ENCODE measurements around the gene INSIG1.

INSIG1 gene

GRCh38 chr7:155266440-155266839 is 31.2 kb upstream of the INSIG1 start:
- no peak for DNase-seq (ENCODE audit: low spot score)

GRCh38 chr7:155267023-155267422 is 30.7 kb upstream of the INSIG1 start:
- DNase-seq (ENCODE audit: low spot score): no peak

- no peak for DNase-seq (ENCODE audit: low spot score)
Observed at GRCh38 chr7:155267436-155267835, 30.2 kb upstream of the INSIG1 start.

GRCh38 chr7:155268211-155268610 is 29.5 kb upstream of the INSIG1 start:
- DNase-seq (ENCODE audit: low spot score): no peak

DNA sequence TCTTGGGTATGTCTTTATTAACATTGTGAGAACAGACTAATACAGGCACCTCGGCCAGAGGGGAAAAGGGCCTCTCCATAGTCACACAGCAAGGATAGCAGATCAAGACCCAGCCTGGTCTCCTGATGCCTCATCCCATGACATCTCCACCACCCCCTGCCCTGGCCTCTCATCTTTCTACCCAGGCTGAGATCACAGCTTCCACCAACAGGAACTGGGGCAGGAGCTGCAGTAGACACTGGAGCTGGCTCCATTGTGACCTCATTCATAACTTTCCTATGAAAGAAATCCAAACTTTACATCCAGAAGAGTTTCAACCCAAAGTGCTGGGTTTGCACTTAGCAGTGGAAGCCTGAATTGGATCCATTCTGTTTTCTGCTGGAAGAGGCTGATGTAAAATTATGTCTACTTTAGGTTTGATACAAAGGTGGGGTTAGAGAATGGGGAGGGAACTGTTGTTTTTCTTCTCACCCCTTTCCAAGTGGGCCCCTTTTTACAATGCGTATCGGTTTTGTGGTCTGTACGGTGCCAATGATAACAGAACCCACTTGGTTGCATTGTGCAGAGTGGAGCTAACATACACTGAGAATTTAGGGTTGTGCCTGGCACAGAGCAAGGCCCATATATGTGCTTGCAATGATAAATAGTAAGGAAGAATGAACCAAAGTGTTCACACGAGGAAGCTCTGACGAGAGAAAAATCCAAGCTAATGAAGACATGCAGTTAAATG is 28.6 kb upstream of the INSIG1 start:
- no peak for DNase-seq (ENCODE audit: low spot score)

DNA sequence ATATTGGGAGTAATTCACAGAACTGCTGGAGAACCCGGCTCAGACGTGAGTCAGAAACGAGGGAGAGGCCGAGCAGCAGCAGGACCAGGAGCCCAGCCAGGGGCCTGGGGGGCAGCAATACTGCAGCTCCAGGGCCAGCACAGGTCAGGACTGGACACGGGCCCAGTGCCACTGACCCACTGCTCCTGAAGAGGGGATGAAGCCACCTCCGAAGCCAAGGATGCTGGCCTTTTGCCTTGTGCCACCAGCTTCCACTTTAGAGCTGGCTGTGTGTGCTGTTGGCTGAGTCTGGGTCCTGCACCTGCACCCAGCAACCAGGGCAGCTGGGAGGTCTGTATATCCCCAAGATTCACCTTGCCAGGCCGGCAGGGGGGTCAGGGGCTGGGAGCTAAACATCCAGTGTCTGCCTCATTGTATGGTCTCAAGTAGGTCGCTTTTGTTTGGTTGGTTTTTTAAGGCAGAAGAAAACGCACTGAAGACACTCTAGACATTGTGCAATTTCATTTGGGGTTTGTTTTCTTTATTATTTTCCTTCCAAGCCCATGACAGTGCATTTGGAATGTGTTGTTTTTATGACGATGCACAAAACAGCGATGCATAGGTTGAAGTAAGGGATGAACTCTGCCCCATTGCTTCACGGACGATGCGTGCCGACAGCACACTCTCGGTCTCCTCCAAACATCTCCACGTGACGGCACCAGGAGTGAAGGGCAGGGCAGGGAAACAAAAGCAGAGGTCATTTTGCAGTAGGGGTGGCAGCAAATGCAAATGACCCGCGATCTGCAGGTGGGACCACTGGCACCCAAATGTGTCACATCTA is 27.7 kb upstream of the INSIG1 start:
- no peak for DNase-seq (ENCODE audit: low spot score)

GRCh38 chr7:155270861-155271260 is 26.8 kb upstream of the INSIG1 start:
- no peak for DNase-seq (ENCODE audit: low spot score)

DNA sequence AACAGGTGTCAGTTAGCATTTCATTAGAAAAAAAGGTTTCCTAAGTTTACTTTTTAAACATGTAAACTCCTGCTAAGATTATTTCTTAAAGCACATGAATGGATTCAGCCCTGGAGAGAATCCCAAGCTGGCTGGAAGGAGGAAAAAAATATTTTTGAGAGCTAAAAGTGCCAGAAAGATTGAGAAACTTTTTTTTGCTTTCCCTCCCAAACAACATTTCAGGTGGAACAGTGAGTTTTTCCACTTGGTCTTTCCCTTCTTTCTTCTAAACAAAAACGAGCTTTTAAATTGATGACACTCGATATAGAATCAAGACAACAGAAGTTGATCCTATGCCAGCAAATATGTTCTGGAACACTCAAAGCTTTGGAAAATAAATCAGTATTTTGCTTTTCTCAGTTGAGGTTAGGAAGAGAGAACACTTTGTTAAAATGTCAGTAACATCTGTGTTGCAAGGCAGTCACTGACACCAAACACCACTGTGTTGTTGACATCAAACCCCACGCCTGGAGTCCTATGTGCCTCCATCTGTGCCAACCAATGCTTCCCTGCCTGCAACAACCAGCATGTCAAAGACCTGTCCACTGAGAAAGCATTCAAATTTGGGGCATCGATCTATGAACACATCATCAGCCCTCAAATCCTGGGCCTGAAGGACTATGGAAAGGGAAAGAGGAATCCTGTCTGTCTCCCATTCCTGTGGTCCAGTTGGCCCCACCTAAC is 22.9 kb upstream of the INSIG1 start:
- no peak for DNase-seq (ENCODE audit: low spot score)

- no peak for DNase-seq (ENCODE audit: low spot score)
Observed at GRCh38 chr7:155276042-155276799, 21.5 kb upstream of the INSIG1 start.

- DNase-seq (ENCODE audit: low spot score): no peak
Observed at GRCh38 chr7:155276800-155277375, 20.8 kb upstream of the INSIG1 start.

- DNase-seq (ENCODE audit: low spot score): no peak
Observed at GRCh38 chr7:155277385-155277994, 20.2 kb upstream of the INSIG1 start.

DNA sequence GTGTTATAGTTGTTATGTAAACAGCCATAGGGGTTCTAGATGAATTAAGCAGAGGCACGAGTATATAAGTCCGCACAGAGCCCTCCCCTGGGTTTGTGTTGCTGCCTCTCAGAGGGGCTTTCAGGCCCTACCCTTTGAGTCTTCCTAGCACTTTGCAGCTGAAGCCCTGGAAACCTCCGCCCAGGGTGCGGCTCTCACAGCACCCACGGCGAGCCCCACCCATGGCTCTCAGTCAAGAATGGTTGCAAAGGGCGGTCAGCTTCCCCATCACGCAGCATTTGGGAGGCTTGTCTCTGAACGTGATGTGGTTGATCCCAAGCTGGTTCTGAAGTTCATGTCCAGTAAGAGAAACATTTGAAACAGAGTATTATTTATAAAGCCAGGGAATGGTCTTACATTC is 18.8 kb upstream of the INSIG1 start:
- no peak for DNase-seq (ENCODE audit: low spot score)

- no peak for DNase-seq (ENCODE audit: low spot score)
Observed at GRCh38 chr7:155279787-155280445, 17.8 kb upstream of the INSIG1 start.

DNA sequence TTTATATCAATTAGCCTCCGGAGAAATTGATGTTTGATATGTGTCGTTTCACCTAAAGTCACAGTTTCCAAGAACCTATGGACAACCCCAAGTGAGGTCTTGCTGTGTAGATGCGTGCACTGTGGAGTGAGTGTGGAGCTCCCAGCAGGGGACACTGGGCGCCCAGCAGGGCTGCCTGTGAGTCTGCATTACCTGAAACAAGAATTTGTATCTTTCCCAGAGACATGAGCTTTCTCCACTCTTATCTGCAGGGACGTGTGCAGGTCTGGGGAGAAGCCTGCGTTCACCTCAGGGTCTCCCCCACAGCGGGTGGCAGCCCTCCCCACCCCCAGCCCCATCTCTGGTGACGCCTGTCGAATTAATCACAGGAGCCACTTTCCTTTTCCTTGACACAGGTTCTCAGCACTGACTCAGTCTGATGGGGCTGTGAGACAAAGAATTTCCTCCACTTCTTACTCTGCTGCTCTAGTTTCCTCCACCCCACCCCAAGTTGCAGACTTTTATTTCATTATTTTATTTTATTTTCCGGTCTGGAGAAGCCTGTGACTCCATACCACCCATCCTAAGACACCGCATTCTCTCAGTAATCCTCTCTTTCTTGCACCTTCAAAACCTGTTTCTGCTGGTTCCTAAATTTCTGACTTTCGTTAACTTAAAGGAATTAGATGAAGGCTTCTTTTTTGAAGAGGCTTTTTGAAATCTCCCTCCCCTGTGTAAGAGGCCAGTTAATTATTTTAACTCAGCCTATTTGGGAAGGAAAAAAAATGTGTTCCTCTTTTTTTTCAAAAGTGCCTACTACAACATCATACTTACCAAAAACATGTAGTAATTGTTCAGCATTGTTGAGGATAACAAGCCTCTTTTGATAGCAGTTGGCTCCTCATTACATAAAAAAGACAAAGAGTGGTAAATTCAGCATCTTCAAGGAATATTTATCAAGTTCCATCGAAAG is 17.0 kb upstream of the INSIG1 start:
- no peak for DNase-seq (ENCODE audit: low spot score)

GRCh38 chr7:155281398-155281969 is 16.2 kb upstream of the INSIG1 start:
- DNase-seq (ENCODE audit: low spot score): no peak

DNA sequence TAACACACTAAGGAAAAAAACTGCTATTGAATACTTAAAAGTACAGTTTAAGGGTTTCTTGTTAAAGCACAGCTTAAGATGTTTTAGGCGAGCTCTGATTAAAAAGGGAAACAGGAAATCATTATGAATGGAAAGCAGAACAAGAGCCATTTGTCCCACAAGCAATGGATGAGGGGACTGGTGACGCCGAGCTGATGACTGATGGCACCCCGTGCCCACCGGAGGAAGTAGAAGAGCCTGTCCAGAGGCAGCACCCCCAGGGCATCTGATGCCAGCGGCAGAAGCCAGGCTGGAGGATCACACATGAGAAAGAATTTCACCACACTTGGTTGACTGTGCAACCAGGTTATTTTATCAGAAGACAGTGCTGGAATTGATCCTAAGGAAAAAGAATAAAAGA is 15.0 kb upstream of the INSIG1 start:
- DNase-seq (ENCODE audit: low spot score): peak; percentile 51

DNA sequence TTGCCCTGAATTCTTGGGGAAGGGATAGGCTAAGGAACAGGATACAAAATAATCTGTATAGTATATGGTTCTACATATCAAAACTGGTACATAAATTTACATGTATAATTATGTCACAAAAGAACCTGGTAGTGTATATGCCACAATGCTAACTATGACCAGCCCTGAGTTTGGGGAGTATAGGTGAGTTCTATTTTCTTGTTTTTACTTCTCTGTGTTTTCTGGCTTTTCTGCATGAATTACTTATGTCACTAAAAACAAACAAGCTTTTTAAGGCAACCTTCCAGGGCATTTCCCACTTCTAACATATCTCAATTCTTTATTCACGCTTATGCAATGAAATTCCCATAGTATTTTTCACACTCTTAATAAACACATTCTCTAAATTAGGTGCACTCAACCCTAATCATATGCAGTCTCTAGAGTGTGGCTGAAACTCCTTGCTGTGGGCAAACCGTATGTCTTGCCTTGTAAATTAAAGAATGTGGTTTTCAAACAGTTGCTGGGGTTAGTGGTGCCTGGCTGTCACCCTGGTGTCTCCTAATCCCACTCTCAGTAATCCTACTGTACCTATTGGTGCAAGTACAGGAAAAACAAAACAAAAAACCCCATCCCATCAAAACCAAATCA is 14.0 kb upstream of the INSIG1 start:
- no peak for DNase-seq (ENCODE audit: low spot score)

GRCh38 chr7:155284496-155285274 is 13.0 kb upstream of the INSIG1 start:
- no peak for DNase-seq (ENCODE audit: low spot score)
